SK-N-MC (cell line): ENCODE results near the gene R3HDM2.

Source experiments
- EZH2 ChIP-seq: fragments of 200-600 bp; sonication (generic); IDR thresholded peaks from one replicate; pipeline ENCODE4 v1.6.1; 2017; ENCODE audit warnings: antibody characterized with exemption
- POLR2AphosphoS5 ChIP-seq: IDR thresholded peaks from 2 replicates; pipeline ENCODE4 v1.6.1; 2012; ENCODE audit warnings: mild to moderate bottlenecking, low read depth, low read length, borderline replicate concordance

DNA sequence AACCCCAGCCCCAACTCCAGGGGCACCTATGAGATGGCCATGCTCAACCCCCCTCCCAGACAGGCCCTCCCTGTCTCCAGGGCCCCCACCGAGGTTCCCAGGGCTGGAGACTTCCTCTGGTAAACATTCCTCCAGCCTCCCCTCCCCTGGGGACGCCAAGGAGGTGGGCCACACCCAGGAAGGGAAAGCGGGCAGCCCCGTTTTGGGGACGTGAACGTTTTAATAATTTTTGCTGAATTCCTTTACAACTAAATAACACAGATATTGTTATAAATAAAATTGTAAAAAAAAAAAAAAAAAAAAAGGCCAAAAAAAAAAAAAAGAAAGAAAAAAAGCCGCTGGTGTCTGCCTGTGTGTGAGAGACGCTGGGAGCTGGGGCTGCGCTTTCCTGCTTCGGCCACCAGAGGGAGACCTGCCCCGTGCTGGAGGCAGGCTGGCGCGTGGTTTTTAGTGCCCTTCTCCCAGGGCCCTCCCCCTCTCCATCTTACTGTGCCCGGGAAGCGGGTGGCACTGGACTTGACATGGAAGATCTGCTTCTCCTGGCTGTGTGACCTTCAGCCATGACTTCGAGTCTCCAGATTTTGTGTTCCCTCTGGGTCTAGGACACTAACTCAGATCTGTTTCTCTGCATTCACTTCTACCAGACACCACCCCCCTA, 217.7 kb downstream of the R3HDM2 start:
- no peak for TF ChIP-seq POLR2AphosphoS5
- no peak for TF ChIP-seq EZH2
